Astrocyte (in vitro differentiated cells and primary cell): ENCODE results near the gene CD300A. TPM values are rescaled to one million over a fixed set of nuclear protein-coding genes. Genes with fewer than 3 reads are reported as not detected.

Source experiments
- DNase-seq: peaks from one replicate; pipeline ENCODE4 v3.0.0-alpha.2; 2010; ENCODE audit warnings: low read depth
- FAIRE-seq: peaks from 2 replicates; lab custom pipeline; 2011; peaks lifted over from hg19 to GRCh38; lab: Jason Lieb, UNC
- H2AFZ ChIP-seq: 2 replicates; pipeline ENCODE4 v1.6.0; 2012; ENCODE audit warnings: low read depth, low read length, inconsistent platforms
- H3K27ac ChIP-seq: 2 replicates; pipeline ENCODE4 v1.5.1; 2011; ENCODE audit warnings: low read depth, low read length, inconsistent platforms
- H3K27me3 ChIP-seq: 2 replicates; pipeline ENCODE4 v1.6.0; 2011; ENCODE audit warnings: low read length, inconsistent platforms; ENCODE audit not compliant: insufficient read depth
- H3K36me3 ChIP-seq: 2 replicates; pipeline ENCODE4 v1.5.1; 2011; ENCODE audit warnings: low read length, inconsistent platforms; ENCODE audit not compliant: insufficient read depth
- H3K4me1 ChIP-seq: 2 replicates; pipeline ENCODE4 v1.5.1; 2011; ENCODE audit warnings: low read length, inconsistent platforms; ENCODE audit not compliant: insufficient read depth
- H3K4me2 ChIP-seq: 2 replicates; pipeline ENCODE4 v1.6.0; 2012; ENCODE audit warnings: low read length, inconsistent platforms
- H3K4me3 ChIP-seq: 2 replicates; pipeline ENCODE4 v1.5.1; 2011; ENCODE audit warnings: low read depth, mild to moderate bottlenecking, low read length, inconsistent platforms; ENCODE audit not compliant: insufficient read depth
- H3K79me2 ChIP-seq: 2 replicates; pipeline ENCODE4 v1.6.0; 2012; ENCODE audit warnings: mild to moderate bottlenecking, low read length, inconsistent platforms; ENCODE audit not compliant: insufficient read depth
- H3K9ac ChIP-seq: 2 replicates; pipeline ENCODE4 v1.6.0; 2012; ENCODE audit warnings: mild to moderate bottlenecking, low read length, inconsistent platforms
- H3K9me3 ChIP-seq: 2 replicates; pipeline ENCODE4 v1.5.1; 2012; ENCODE audit warnings: low read depth, mild to moderate bottlenecking, low read length, inconsistent platforms; ENCODE audit not compliant: insufficient read depth
- H4K20me1 ChIP-seq: 2 replicates; pipeline ENCODE4 v1.6.0; 2012; ENCODE audit warnings: low read length, inconsistent platforms; ENCODE audit not compliant: insufficient read depth
- H3K27ac Mint-ChIP-seq: one replicate; pipeline ENCODE4 v1.8.0; 2021; ENCODE audit warnings: mild to moderate bottlenecking, mixed read lengths; ENCODE audit not compliant: unreplicated experiment
- H3K27me3 Mint-ChIP-seq: one replicate; pipeline ENCODE4 v1.8.0; 2021; ENCODE audit warnings: low read depth, mixed read lengths; ENCODE audit not compliant: unreplicated experiment
- H3K36me3 Mint-ChIP-seq: one replicate; pipeline ENCODE4 v1.8.0; 2021; ENCODE audit warnings: low read depth, mixed read lengths; ENCODE audit not compliant: unreplicated experiment
- H3K4me1 Mint-ChIP-seq: one replicate; pipeline ENCODE4 v1.8.0; 2021; ENCODE audit warnings: low read depth, mixed read lengths; ENCODE audit not compliant: unreplicated experiment
- H3K4me3 Mint-ChIP-seq: one replicate; pipeline ENCODE4 v1.8.0; 2021; ENCODE audit warnings: mild to moderate bottlenecking, moderate library complexity, mixed read lengths; ENCODE audit not compliant: unreplicated experiment
- H3K9me3 Mint-ChIP-seq: one replicate; pipeline ENCODE4 v1.8.0; 2021; ENCODE audit warnings: mild to moderate bottlenecking, mixed read lengths; ENCODE audit not compliant: unreplicated experiment
- CTCF ChIP-seq: IDR thresholded peaks from 2 replicates; pipeline ENCODE4 v1.5.1; 2011; ENCODE audit warnings: low read depth, mild to moderate bottlenecking, inconsistent platforms, low read length, moderate library complexity; ENCODE audit not compliant: insufficient read depth
- EZH2 ChIP-seq: IDR thresholded peaks from 2 replicates; pipeline ENCODE4 v1.6.1; 2012; ENCODE audit warnings: mild to moderate bottlenecking, low read length, inconsistent platforms; ENCODE audit not compliant: insufficient read depth
- total RNA-seq: library from RNA; stranded (reverse); gene quantifications from 2 replicates; pipeline ENCODE4 v1.2.1, GENCODE V29; 2021

The CD300A gene
- total RNA-seq, 1 donor from 2014 or later: not detected

- no peaks in the 10 kb centered on the region for H4K20me1 ChIP-seq
- no peaks in the 10 kb centered on the region for H3K9me3 ChIP-seq
- no peak overlapping the region for H3K4me2 ChIP-seq
- FAIRE-seq: no peak
- no peak overlapping the region for H2AFZ ChIP-seq
- no peak overlapping the region for H3K4me3 Mint-ChIP-seq
- H3K79me2 ChIP-seq: no peaks in the 10 kb centered on the region
- no peak overlapping the region for H3K27ac ChIP-seq
- H3K4me1 ChIP-seq: peaks cover 4% of the 10 kb centered on the region
- peaks cover 6% of the 10 kb centered on the region for H3K4me1 Mint-ChIP-seq
- H3K36me3 ChIP-seq: no peaks in the 10 kb centered on the region
- no peak for DNase-seq
- peaks cover 27% of the 10 kb centered on the region for H3K36me3 Mint-ChIP-seq
- no peaks in the 10 kb centered on the region for H3K27me3 Mint-ChIP-seq
- no peak overlapping the region for H3K9ac ChIP-seq
- H3K4me3 ChIP-seq: no peak overlapping the region
- no peaks in the 10 kb centered on the region for H3K27me3 ChIP-seq
- no peaks in the 10 kb centered on the region for H3K9me3 Mint-ChIP-seq
- TF ChIP-seq EZH2 (no peak), CTCF (no peak)
- H3K27ac Mint-ChIP-seq: no peak overlapping the region
Measured at GRCh38 chr17:74444406-74444805, 22.0 kb upstream of the CD300A start.

- Histone ChIP-seq H3K9ac (no peak overlapping the region), H3K27me3 (no peaks in the 10 kb centered on the region), H3K4me3 (no peak overlapping the region), H3K4me2 (no peak overlapping the region), H3K36me3 (no peaks in the 10 kb centered on the region), H3K79me2 (no peaks in the 10 kb centered on the region), H3K27ac (no peak overlapping the region), H4K20me1 (no peaks in the 10 kb centered on the region), H3K4me1 (peaks cover 4% of the 10 kb centered on the region), H2AFZ (no peak overlapping the region), H3K9me3 (no peaks in the 10 kb centered on the region)
- DNase-seq: no peak
- no peak for FAIRE-seq
- Mint-ChIP-seq H3K4me1 (peaks cover 6% of the 10 kb centered on the region), H3K36me3 (peaks cover 27% of the 10 kb centered on the region), H3K27ac (no peak overlapping the region), H3K27me3 (no peaks in the 10 kb centered on the region), H3K9me3 (no peaks in the 10 kb centered on the region), H3K4me3 (peak overlapping the region; percentile 20)
- no peak for TF ChIP-seq EZH2
- TF ChIP-seq CTCF: no peak
Measured at GRCh38 chr17:74445158-74445557, 21.3 kb upstream of the CD300A start.

- Histone ChIP-seq H3K36me3 (no peaks in the 10 kb centered on the region), H3K9me3 (no peaks in the 10 kb centered on the region), H3K9ac (no peak overlapping the region), H3K27me3 (no peaks in the 10 kb centered on the region), H4K20me1 (no peaks in the 10 kb centered on the region), H3K4me3 (no peak overlapping the region), H3K4me1 (peaks cover 4% of the 10 kb centered on the region), H3K79me2 (no peaks in the 10 kb centered on the region), H2AFZ (no peak overlapping the region), H3K27ac (no peak overlapping the region), H3K4me2 (no peak overlapping the region)
- no peak overlapping the region for H3K4me3 Mint-ChIP-seq
- peaks cover 2% of the 10 kb centered on the region for H3K27me3 Mint-ChIP-seq
- FAIRE-seq: no peak
- TF ChIP-seq EZH2: no peak
- no peak for TF ChIP-seq CTCF
- no peak overlapping the region for H3K27ac Mint-ChIP-seq
- H3K9me3 Mint-ChIP-seq: no peaks in the 10 kb centered on the region
- peaks cover 25% of the 10 kb centered on the region for H3K36me3 Mint-ChIP-seq
- no peak for DNase-seq
- peaks cover 7% of the 10 kb centered on the region for H3K4me1 Mint-ChIP-seq
Measured at GRCh38 chr17:74446551-74447500, 19.6 kb upstream of the CD300A start.
